Measurements from ENCODE around the gene KLRB1.
"Not testable (repeated sequence)": the region's sequence is repeated elsewhere in the genome, so short reads cannot be mapped to it uniquely, and the experiment has no call there.

The KLRB1 gene

GRCh38 chr12:9619411-9620179, 11.9 kb upstream of the KLRB1 start:
- no peak for DNase-seq

GRCh38 chr12:9618906-9619305, 11.2 kb upstream of the KLRB1 start:
- not testable (repeated sequence) for DNase-seq

- DNase-seq: no peak
Observed at GRCh38 chr12:9617124-9617523, 9.4 kb upstream of the KLRB1 start.

GRCh38 chr12:9615420-9616136, 7.9 kb upstream of the KLRB1 start:
- no peak for DNase-seq

- not testable (repeated sequence) for DNase-seq
Observed at GRCh38 chr12:9610606-9611005, 2.9 kb upstream of the KLRB1 start.

GRCh38 chr12:9606736-9607372, 862 bp downstream of the KLRB1 start:
- no peak for DNase-seq

GRCh38 chr12:9606247-9606646, 1.5 kb downstream of the KLRB1 start:
- no peak for DNase-seq

DNA sequence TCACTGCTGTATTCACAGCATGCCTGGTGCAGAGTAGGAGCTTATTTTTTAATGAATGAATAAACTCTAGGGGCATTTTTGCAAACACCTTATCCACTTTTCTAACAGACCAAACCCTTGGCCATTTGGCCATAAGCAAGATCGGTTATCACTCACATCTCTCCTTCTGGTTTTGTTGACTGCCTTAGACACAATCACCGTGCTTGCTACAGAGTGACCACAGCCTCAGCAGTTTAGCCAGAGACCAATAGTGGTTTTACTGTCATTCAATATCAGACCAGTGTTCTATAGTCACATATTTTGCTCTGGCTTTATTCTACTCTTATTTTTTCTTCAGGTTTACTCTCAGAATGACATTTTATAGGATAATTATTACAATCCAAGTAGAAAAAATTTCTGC, 2.2 kb downstream of the KLRB1 start:
- no peak for DNase-seq

DNA sequence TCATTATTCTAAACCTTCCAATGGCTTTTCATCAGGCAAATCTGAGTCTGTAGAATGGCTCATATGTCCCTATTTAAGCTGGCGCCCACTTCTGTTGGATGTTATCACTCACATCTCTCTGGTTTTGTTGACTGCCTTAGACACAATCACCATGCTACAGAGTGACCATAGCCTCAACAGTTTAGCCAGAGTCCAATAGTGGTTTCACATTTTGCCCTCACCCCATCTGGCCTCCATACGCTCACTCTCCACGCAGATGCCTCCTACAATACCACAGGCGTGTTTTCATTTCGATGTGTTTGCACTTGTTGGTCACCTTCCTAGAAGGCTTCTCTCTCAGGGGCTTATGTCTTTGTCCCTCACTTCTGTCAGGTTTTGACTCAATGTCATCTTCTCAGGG, 3.4 kb downstream of the KLRB1 start:
- DNase-seq: no peak

GRCh38 chr12:9600426-9600825, 7.3 kb downstream of the KLRB1 start:
- DNase-seq: not testable (repeated sequence)

GRCh38 chr12:9598363-9598762, 9.4 kb downstream of the KLRB1 start:
- no peak for DNase-seq

DNA sequence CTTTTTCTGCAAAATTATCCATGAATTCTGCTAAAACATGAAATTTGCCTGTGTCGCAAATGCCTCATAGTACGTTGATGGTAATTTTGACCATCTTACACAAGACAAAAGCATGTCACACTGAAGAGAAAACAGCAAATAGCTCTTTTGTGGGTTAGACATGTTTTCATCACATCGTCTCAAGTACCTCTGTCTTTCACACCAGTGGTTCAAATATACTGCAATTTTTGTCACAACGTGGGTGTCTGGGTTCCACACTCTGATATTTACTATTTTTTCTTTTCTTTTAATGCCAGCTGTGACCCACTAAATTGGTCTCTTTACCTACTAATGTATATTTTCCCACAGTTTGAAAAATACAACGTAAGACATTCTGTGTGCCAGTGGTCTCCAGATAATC, 10.4 kb downstream of the KLRB1 start:
- no peak for DNase-seq

GRCh38 chr12:9590441-9590840, 17.3 kb downstream of the KLRB1 start:
- no peak for DNase-seq

DNA sequence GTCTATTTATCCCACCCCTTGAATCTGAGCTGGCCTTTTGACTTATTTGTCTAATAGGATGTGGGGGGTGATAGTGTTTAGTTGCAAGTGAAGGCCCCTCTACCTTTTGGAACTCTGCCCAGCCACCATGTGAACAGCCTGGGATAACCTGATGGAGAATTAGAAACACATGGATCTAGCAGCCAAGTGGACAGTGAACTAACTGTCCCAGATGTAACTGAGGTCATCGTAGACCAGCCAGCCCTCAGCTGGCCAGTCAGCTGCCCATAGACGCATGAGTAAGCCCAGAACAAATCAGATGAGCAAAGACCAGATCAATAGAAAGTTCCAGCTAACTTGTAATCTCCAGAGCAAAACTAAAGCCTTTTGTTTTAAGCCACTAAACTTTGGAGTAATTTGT, 19.0 kb downstream of the KLRB1 start:
- DNase-seq: no peak

- no peak for DNase-seq
Observed at GRCh38 chr12:9587987-9588600, 19.6 kb downstream of the KLRB1 start.

DNA sequence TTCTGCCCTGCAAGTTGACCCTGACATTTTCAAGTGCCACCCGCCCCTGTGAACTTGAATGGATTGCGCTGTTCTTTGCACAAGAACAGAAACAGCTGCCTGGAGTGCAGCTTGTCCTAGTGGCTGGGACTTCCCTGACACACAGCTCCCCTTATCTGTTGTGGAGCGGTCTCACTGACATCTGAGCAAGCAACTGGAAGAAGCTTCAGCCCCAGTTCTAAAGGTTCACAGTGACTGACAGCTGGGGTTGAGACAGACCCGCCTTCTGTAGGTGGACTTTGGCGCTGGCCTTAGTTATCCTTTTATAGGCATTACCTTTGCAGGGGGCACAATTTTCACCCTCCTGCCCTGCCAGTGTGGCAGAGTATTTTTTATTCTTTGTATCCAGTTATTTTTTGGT, 30.0 kb downstream of the KLRB1 start:
- not testable (repeated sequence) for DNase-seq

GRCh38 chr12:9567151-9567550, 40.6 kb downstream of the KLRB1 start:
- DNase-seq: not testable (repeated sequence)

- DNase-seq: not testable (repeated sequence)
Observed at GRCh38 chr12:9566113-9566512, 41.6 kb downstream of the KLRB1 start.

- DNase-seq: not testable (repeated sequence)
Observed at GRCh38 chr12:9564418-9564817, 43.3 kb downstream of the KLRB1 start.

DNA sequence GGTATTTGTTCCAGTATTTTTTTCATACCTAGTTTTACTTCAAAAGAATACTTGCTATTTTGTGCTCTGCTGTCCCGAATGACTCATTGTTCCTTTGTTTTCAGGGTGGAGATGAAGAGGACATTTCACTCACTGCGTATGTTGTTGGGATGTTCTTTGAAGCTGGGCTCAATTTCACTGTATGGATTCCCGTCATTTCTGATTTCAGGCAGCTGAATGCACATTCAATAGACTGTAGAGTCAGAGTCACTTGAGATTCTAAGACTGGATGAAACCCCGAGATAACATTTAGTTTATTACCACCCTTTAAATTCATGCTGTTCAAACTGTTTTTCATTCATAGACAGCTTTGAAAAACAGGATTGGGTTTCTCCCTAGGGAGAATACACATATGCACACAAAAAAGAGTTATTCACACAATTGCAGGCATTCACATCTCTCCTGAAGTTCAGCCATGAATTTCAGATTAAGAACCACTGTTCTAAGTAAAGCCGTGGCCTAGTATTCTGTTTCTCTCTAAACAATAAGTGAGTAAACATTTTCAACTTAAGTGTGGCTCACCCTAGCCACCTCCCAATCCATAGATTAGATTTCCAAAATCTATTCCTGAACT, 44.8 kb downstream of the KLRB1 start:
- not testable (repeated sequence) for DNase-seq

DNA sequence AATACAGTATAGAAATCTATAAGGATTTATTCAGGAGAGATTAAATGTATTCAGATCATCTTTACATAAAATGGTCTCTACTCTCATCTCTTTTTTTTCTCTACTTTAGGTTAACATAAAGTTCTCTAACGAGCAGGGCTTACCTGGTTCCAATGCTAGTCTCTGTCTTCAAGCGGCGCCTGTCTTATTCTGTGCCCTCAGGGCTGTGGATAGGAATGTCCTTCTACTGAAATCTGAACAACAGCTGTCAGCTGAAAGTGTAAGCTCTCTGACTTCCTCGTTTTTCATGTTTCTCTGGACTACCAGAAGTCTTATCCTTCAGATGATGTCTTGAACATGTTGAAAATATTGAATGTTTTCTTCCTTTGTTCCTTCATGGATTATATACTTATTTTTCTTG, 62.2 kb downstream of the KLRB1 start:
- not testable (repeated sequence) for DNase-seq
